ENCODE results near the gene KRT75.
"Not testable (repeated sequence)": the region's sequence is repeated elsewhere in the genome, so short reads cannot be mapped to it uniquely, and the experiment has no call there.

Gene KRT75

GRCh38 chr12:52434081-52434733 lies at the start of gene KRT75:
Gene KRT75, minus strand, starts transcription at chr12:52434371. Its CDS starts 67 bp downstream, at chr12:52434304.
- no peak for DNase-seq (ENCODE audit: low spot score)

- DNase-seq (ENCODE audit: low spot score): no peak
Observed at GRCh38 chr12:52480073-52480472, 45.9 kb upstream of the KRT75 start.

- no peak for DNase-seq (ENCODE audit: low spot score)
Observed at GRCh38 chr12:52477651-52478050, 43.5 kb upstream of the KRT75 start.

GRCh38 chr12:52474212-52474611 lies 40.0 kb upstream of the KRT75 start:
- DNase-seq (ENCODE audit: low spot score): no peak

- no peak for DNase-seq (ENCODE audit: low spot score)
Observed at GRCh38 chr12:52473768-52474167, 39.6 kb upstream of the KRT75 start, which contains the start of gene KRT6C. Gene KRT6C, minus strand, starts transcription at chr12:52473805. Its CDS starts 68 bp downstream, at chr12:52473737.

- DNase-seq (ENCODE audit: low spot score): no peak
Observed at GRCh38 chr12:52469853-52470252, 35.7 kb upstream of the KRT75 start.

GRCh38 chr12:52464897-52465296 lies 30.7 kb upstream of the KRT75 start:
- no peak for DNase-seq (ENCODE audit: low spot score)

GRCh38 chr12:52461693-52462092 lies 27.5 kb upstream of the KRT75 start:
- DNase-seq (ENCODE audit: low spot score): no peak

- no peak for DNase-seq (ENCODE audit: low spot score)
Observed at GRCh38 chr12:52458861-52459260, 24.7 kb upstream of the KRT75 start.

- no peak for DNase-seq (ENCODE audit: low spot score)
Observed at GRCh38 chr12:52455821-52456220, 21.6 kb upstream of the KRT75 start.

GRCh38 chr12:52454411-52455201 lies 20.4 kb upstream of the KRT75 start:
- DNase-seq (ENCODE audit: low spot score): no peak

GRCh38 chr12:52452101-52452500 lies 17.9 kb upstream of the KRT75 start, which contains the start of gene KRT6B:
Gene KRT6B, minus strand, starts transcription at chr12:52452146. Its CDS starts 68 bp downstream, at chr12:52452078.
- no peak for DNase-seq (ENCODE audit: low spot score)

- no peak for DNase-seq (ENCODE audit: low spot score)
Observed at GRCh38 chr12:52448228-52448627, 14.1 kb upstream of the KRT75 start.

GRCh38 chr12:52447196-52447595 lies 13.0 kb upstream of the KRT75 start:
- not testable (repeated sequence) for DNase-seq (ENCODE audit: low spot score)

- DNase-seq (ENCODE audit: low spot score): no peak
Observed at GRCh38 chr12:52446367-52447045, 12.3 kb upstream of the KRT75 start.

- no peak for DNase-seq (ENCODE audit: low spot score)
Observed at GRCh38 chr12:52445876-52446275, 11.7 kb upstream of the KRT75 start.

- DNase-seq (ENCODE audit: low spot score): no peak
Observed at GRCh38 chr12:52444647-52445595, 10.8 kb upstream of the KRT75 start.

- DNase-seq (ENCODE audit: low spot score): no peak
Observed at GRCh38 chr12:52443966-52444365, 9.8 kb upstream of the KRT75 start.

- no peak for DNase-seq (ENCODE audit: low spot score)
Observed at GRCh38 chr12:52442600-52443061, 8.5 kb upstream of the KRT75 start.

GRCh38 chr12:52441320-52441911 lies 7.2 kb upstream of the KRT75 start:
- no peak for DNase-seq (ENCODE audit: low spot score)

- no peak for DNase-seq (ENCODE audit: low spot score)
Observed at GRCh38 chr12:52440821-52441319, 6.7 kb upstream of the KRT75 start.
